ENCODE results near the gene SDS. TPM values are rescaled to one million over a fixed set of nuclear protein-coding genes. Genes with fewer than 3 reads are reported as not detected.
"Not testable (repeated sequence)": the region's sequence is repeated elsewhere in the genome, so short reads cannot be mapped to it uniquely, and the experiment has no call there.

SDS gene
- polyA plus RNA-seq, 1 experiment: not detected

- POLR2A ChIA-PET: interaction anchor here (0.9 to 1.4 kb wide), 3 partner anchors 63 to 175 kb away, joined by 3 to 4 read pairs (median 4); partner anchors contain the start of gene SDSL
- no peak for DNase-seq (ENCODE audit: low read depth, low spot score)
- H3K9me3 ChIP-seq (ENCODE audit: control insufficient read depth, insufficient read depth, low read length): peaks cover 3% of the 10 kb centered on the region; the same call in 1 of the 2 replicates
- H3K4me3 ChIP-seq (ENCODE audit: low read depth, low read length): peak overlapping the region; percentile 92
- CTCF ChIA-PET: no interaction called here
- peaks cover 2% of the 10 kb centered on the region for H3K27me3 ChIP-seq (ENCODE audit: control insufficient read depth, insufficient read depth, low read length)
- TF ChIP-seq, protein P1, sequence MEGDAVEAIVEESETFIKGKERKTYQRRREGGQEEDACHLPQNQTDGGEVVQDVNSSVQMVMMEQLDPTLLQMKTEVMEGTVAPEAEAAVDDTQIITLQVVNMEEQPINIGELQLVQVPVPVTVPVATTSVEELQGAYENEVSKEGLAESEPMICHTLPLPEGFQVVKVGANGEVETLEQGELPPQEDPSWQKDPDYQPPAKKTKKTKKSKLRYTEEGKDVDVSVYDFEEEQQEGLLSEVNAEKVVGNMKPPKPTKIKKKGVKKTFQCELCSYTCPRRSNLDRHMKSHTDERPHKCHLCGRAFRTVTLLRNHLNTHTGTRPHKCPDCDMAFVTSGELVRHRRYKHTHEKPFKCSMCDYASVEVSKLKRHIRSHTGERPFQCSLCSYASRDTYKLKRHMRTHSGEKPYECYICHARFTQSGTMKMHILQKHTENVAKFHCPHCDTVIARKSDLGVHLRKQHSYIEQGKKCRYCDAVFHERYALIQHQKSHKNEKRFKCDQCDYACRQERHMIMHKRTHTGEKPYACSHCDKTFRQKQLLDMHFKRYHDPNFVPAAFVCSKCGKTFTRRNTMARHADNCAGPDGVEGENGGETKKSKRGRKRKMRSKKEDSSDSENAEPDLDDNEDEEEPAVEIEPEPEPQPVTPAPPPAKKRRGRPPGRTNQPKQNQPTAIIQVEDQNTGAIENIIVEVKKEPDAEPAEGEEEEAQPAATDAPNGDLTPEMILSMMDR (IDR thresholded peaks at IDR 0.05; ENCODE audit: low read depth, low read length): no peak
- no peak overlapping the region for H3K27ac ChIP-seq (ENCODE audit: low read depth, low read length)
These were observed 44.4 kb downstream of the SDS start for GRCh38 chr12:113359133-113359938.

DNA sequence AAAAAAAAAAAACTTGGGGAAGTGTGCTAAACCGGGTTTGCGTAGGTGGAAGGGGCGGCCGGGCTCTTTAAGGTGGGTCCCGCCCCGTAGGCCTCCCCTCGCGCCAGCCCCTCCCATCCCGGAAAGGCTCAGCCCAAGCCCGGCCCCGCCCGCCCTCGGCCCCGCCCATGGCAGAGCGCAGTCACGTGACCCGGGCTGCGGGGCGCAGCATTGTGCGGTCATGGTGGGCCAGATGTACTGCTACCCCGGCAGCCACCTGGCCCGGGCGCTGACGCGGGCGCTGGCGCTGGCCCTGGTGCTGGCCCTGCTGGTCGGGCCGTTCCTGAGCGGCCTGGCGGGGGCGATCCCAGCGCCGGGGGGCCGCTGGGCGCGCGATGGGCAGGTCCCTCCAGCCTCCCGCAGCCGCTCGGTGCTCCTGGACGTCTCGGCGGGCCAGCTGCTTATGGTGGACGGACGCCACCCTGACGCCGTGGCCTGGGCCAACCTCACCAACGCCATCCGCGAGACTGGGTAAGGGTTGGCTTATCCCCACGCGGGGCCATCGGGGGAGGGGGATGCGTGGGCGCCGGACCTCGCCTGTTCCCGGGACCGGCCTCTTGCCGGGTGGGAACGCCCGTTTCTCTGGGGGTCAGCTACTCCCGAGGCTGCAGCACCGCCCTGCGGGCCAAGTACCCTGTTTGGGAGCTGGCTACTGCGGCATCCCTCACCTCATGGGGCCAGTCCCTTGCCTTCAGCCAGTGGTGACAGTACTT, 45.1 kb downstream of the SDS start, which contains the start of gene PLBD2:
Gene PLBD2, plus strand, starts transcription at position 207 of the 752 bp plus-strand sequence. Its CDS starts 14 bp downstream, at position 221.
- H3K27me3 ChIP-seq (ENCODE audit: control insufficient read depth, insufficient read depth, low read length): peaks cover 2% of the 10 kb centered on the region
- ChIA-PET POLR2A (interaction anchor here (0.7 to 1.4 kb wide), 4 partner anchors 64 to 175 kb away, joined by 3 to 5 read pairs (median 4); partner anchors contain the start of gene SDSL), CTCF (interaction anchor here (0.7 to 0.8 kb wide), 3 partner anchors 67 to 163 kb away, joined by 3 to 9 read pairs (median 3); no protein-coding TSS in a partner anchor)
- no peak within 1 kb of the TSS for H3K27ac ChIP-seq (ENCODE audit: low read depth, low read length)
- DNase-seq (ENCODE audit: low read depth, low spot score): peak; percentile 81
- TF ChIP-seq, protein P1 (IDR thresholded peaks at IDR 0.05; ENCODE audit: low read depth, low read length): no peak
- H3K4me3 ChIP-seq (ENCODE audit: low read depth, low read length): peak within 1 kb of the TSS; percentile 92
- peaks cover 3% of the 10 kb centered on the region; the same call in 1 of the 2 replicates for H3K9me3 ChIP-seq (ENCODE audit: control insufficient read depth, insufficient read depth, low read length)

GRCh38 chr12:113354192-113354591, 49.5 kb downstream of the SDS start:
- POLR2A ChIA-PET: not testable (repeated sequence)

DNA sequence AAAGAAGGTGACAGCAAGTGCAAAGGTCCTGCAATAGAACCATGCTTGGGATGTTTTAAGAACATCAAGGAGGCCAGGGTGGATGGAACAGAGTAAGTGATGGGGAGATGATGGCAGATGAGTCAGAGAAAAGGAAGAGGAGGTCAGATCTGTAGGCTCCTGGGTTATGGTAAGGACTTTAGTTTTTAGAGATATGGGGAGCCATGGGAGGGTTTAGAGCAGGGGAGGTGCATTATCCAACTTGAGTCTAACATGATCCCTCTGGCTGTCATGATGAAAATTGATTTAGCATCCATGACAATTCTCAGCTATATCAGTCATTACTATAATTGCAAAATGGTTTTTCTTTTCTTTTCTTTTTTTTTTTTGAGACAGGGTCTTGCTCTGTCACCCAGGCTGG, 52.6 kb downstream of the SDS start:
- ChIA-PET POLR2A (no interaction called here), CTCF (no interaction called here)
- H3K27me3 ChIP-seq (ENCODE audit: control insufficient read depth, insufficient read depth, low read length): peaks cover 7% of the 10 kb centered on the region
- TF ChIP-seq, protein P1 (IDR thresholded peaks at IDR 0.05; ENCODE audit: low read depth, low read length): no peak
- no peak overlapping the region for H3K4me3 ChIP-seq (ENCODE audit: low read depth, low read length)
- DNase-seq (ENCODE audit: low read depth, low spot score): no peak
- no peak overlapping the region for H3K27ac ChIP-seq (ENCODE audit: low read depth, low read length)
- H3K9me3 ChIP-seq (ENCODE audit: control insufficient read depth, insufficient read depth, low read length): no peaks in the 10 kb centered on the region

More at GRCh38 chr12:113354192-113354591, 49.5 kb downstream of the SDS start:
- not testable (repeated sequence) for H3K9me3 ChIP-seq (ENCODE audit: control insufficient read depth, insufficient read depth, low read length); H3K27me3 ChIP-seq (ENCODE audit: control insufficient read depth, insufficient read depth, low read length); DNase-seq (ENCODE audit: low read depth, low spot score); H3K27ac ChIP-seq (ENCODE audit: low read depth, low read length); H3K4me3 ChIP-seq (ENCODE audit: low read depth, low read length)
- CTCF ChIA-PET: interaction anchor here (0.6 kb wide), 1 partner anchor 386 kb away, joined by 3 read pairs; no protein-coding TSS in a partner anchor

DNA sequence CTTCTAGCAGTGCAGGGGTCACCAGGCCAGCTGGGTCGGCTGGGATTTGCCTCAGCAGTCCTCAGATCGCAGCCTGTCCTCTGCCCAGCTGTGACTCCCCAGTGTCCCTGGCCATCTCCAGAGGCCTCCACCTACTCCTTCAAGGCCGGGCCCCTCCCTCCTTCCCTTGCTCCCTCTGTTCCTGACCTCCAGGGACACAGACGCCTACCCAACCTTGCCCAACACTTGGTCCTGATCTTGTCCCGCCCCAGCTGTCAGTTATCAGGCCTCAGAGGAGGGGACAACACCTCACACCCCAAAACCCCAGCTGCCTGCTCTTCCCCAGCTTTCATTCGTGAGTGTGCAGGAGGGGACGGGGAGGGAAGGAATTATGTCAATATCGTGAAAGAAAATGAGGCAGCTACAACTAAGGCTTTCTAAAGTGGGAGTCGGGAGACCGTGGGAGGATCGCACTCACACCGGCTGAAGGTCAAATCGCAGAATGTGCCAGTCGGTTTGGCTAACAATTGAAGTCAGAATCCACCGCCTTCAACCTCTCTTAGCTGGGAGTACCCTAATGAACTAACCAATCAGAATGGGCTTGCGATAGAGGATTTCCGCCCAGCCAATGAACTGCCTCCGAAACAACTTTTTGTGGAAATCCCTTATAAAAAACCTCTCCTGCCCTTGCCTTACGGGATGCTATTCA, 54.7 kb downstream of the SDS start:
- CTCF ChIA-PET: no interaction called here
- Histone ChIP-seq H3K9me3 (ENCODE audit: control insufficient read depth, insufficient read depth, low read length) (no peaks in the 10 kb centered on the region), H3K27me3 (ENCODE audit: control insufficient read depth, insufficient read depth, low read length) (peaks cover 7% of the 10 kb centered on the region), H3K4me3 (ENCODE audit: low read depth, low read length) (no peak overlapping the region), H3K27ac (ENCODE audit: low read depth, low read length) (peak overlapping the region; percentile 11)
- TF ChIP-seq, protein P1 (IDR thresholded peaks at IDR 0.05; ENCODE audit: low read depth, low read length): no peak
- POLR2A ChIA-PET: no interaction called here
- no peak for DNase-seq (ENCODE audit: low read depth, low spot score)

Data from AG04450 (cell line).